NT2/D1 (cell line): ENCODE data around the gene TMPRSS2.

Experiments
- SUZ12 ChIP-seq: IDR thresholded peaks from 2 replicates; pipeline ENCODE4 v1.6.1; 2011; ENCODE audit not compliant: insufficient read length, insufficient read depth; ENCODE audit errors: extremely low read depth
- YY1 ChIP-seq: IDR thresholded peaks from 2 replicates; pipeline ENCODE4 v1.6.1; 2011; ENCODE audit not compliant: insufficient read length, insufficient read depth
- ZNF274 ChIP-seq: IDR thresholded peaks from 2 replicates; pipeline ENCODE4 v1.6.1; 2011; ENCODE audit warnings: mild to moderate bottlenecking, low read depth, low read length

DNA sequence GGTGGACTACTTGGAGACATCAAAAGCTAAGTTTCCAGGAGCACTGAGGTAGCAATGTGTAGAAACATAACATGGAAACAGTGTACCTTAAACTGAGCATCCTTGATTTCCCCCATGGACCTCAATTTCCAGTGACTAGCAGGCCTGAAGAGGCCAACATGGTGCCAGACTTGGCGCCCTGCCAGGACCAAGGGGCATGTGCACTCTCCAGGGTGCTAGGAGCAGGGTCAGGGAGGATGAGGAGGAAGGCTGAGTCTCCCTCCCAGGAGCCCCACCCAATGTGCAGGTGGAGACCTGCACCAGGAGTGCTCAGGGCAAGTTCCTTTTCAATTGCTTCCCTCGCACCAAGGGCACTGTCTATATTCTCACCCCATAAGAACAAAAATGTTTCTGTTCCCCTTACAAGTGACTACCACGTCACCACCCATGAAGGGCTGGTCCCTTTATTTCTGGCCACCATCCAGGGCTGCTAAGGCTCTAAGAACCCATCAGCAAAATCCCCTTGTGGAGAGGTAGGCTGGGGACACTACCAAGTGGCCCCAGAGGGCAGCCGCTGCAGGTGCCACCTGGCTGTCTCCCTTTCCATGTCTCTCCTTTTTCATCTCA lies 42.7 kb downstream of the TMPRSS2 start:
- no peak for TF ChIP-seq ZNF274
- TF ChIP-seq SUZ12 = no peak
- no peak for TF ChIP-seq YY1
